SK-N-SH treated with all-trans-retinoic acid at 6 μM for 48 hours (cell line): ENCODE measurements around the gene NUP210.

Experiments
- CREB5 ChIP-seq: fragments of 250-450 bp; sonication (Bioruptor Pico); IDR thresholded peaks from 2 replicates; pipeline ENCODE4 v1.5.1; 2020; ENCODE audit warnings: low read depth, mild to moderate bottlenecking, moderate library complexity
- GLIS3 ChIP-seq: fragments of 250-450 bp; sonication (Bioruptor Pico); IDR thresholded peaks from 2 replicates; pipeline ENCODE4 v1.5.0; 2020; ENCODE audit warnings: mild to moderate bottlenecking, moderate library complexity
- ISL1 ChIP-seq: fragments of 250-450 bp; sonication (Bioruptor Pico); IDR thresholded peaks from 2 replicates; pipeline ENCODE4 v2.1.2; 2022; ENCODE audit warnings: mild to moderate bottlenecking, moderate library complexity
- OSR1 ChIP-seq: fragments of 250-450 bp; sonication (Bioruptor Pico); IDR thresholded peaks from 2 replicates; pipeline ENCODE4 v1.8.0; 2022; ENCODE audit warnings: moderate library complexity, mild to moderate bottlenecking, inconsistent platforms
- PPARA ChIP-seq: fragments of 250-450 bp; sonication (Bioruptor Pico); IDR thresholded peaks from 2 replicates; pipeline ENCODE4 v1.5.0; 2020; ENCODE audit warnings: mild to moderate bottlenecking, borderline replicate concordance
- RARB ChIP-seq: fragments of 250-450 bp; sonication (Bioruptor Pico); IDR thresholded peaks from 2 replicates; pipeline ENCODE4 v1.8.0; 2021; ENCODE audit warnings: mild to moderate bottlenecking, moderate library complexity
- ZFP3 ChIP-seq: fragments of 250-450 bp; sonication (Bioruptor Pico); IDR thresholded peaks from 2 replicates; pipeline ENCODE4 v1.5.0; 2020; ENCODE audit warnings: mild to moderate bottlenecking, moderate library complexity
- ZFP30 ChIP-seq: fragments of 450-650 bp; formaldehyde crosslinking; IDR thresholded peaks from 2 replicates; pipeline ENCODE4 v1.5.0; 2022; ENCODE audit warnings: mild to moderate bottlenecking, moderate library complexity
- TF ChIP-seq, protein P1 (sequence below): fragments of 250-450 bp; sonication (Bioruptor Pico); IDR thresholded peaks from 2 replicates; pipeline ENCODE4 v1.8.0; 2020; ENCODE audit warnings: mild to moderate bottlenecking, moderate library complexity, borderline replicate concordance

- TF ChIP-seq, protein P1, sequence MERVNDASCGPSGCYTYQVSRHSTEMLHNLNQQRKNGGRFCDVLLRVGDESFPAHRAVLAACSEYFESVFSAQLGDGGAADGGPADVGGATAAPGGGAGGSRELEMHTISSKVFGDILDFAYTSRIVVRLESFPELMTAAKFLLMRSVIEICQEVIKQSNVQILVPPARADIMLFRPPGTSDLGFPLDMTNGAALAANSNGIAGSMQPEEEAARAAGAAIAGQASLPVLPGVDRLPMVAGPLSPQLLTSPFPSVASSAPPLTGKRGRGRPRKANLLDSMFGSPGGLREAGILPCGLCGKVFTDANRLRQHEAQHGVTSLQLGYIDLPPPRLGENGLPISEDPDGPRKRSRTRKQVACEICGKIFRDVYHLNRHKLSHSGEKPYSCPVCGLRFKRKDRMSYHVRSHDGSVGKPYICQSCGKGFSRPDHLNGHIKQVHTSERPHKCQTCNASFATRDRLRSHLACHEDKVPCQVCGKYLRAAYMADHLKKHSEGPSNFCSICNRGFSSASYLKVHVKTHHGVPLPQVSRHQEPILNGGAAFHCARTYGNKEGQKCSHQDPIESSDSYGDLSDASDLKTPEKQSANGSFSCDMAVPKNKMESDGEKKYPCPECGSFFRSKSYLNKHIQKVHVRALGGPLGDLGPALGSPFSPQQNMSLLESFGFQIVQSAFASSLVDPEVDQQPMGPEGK (CRISPR knock-in tag): no peak
- TF ChIP-seq RARB (CRISPR knock-in tag) (no peak), ZFP30 (CRISPR knock-in tag) (no peak), CREB5 (CRISPR knock-in tag) (no peak), ZFP3 (CRISPR knock-in tag) (no peak), GLIS3 (CRISPR knock-in tag) (no peak), ISL1 (CRISPR knock-in tag) (no peak), OSR1 (CRISPR knock-in tag) (no peak), PPARA (CRISPR knock-in tag) (no peak)
Measured at GRCh38 chr3:13358051-13358450, 62.1 kb downstream of the NUP210 start.
